IMR-90 (cell line): ENCODE data around the gene RNF2.

Source experiments
- BHLHE40 ChIP-seq: fragments of 150-350 bp; IDR thresholded peaks from 2 replicates; pipeline ENCODE4 v1.6.1; 2016; ENCODE audit warnings: mild to moderate bottlenecking, low read depth, low read length
- CEBPB ChIP-seq: IDR thresholded peaks from 2 replicates; pipeline ENCODE4 v1.6.1; 2012; ENCODE audit warnings: low read depth, low read length, improper control_type of control experiment
- CTCF ChIP-seq: conservative IDR thresholded peaks from 2 replicates; pipeline ENCODE4 v1.5.1; 2012; ENCODE audit warnings: mild to moderate bottlenecking, low read depth, low read length, improper control_type of control experiment
- MXI1 ChIP-seq: IDR thresholded peaks from 2 replicates; pipeline ENCODE4 v1.6.1; 2012; ENCODE audit warnings: low read depth, mild to moderate bottlenecking, low read length, moderate library complexity, borderline replicate concordance
- POLR2A ChIP-seq: IDR thresholded peaks from 2 replicates; pipeline ENCODE4 v1.6.1; 2012; ENCODE audit warnings: mild to moderate bottlenecking, low read depth, low read length
- RAD21 ChIP-seq: IDR thresholded peaks from 2 replicates; pipeline ENCODE4 v1.6.1; 2012; ENCODE audit warnings: low read length, improper control_type of control experiment
- RCOR1 ChIP-seq: IDR thresholded peaks from 2 replicates; pipeline ENCODE4 v1.6.1; 2012; ENCODE audit warnings: mild to moderate bottlenecking, low read length, improper control_type of control experiment; ENCODE audit not compliant: insufficient replicate concordance
- RFX5 ChIP-seq: IDR thresholded peaks from 2 replicates; pipeline ENCODE4 v1.8.0; 2012; ENCODE audit warnings: low read depth, mild to moderate bottlenecking, low read length, moderate library complexity
- USF2 ChIP-seq: fragments of 150-350 bp; IDR thresholded peaks from 2 replicates; pipeline ENCODE4 v1.6.1; 2017; ENCODE audit warnings: mild to moderate bottlenecking, antibody characterized with exemption, low read length, low read depth

- TF ChIP-seq RFX5 (no peak), POLR2A (no peak), CTCF (no peak), RCOR1 (no peak), USF2 (no peak), RAD21 (no peak), BHLHE40 (no peak), MXI1 (no peak), CEBPB (no peak)
Observed at GRCh38 chr1:185038813-185039376, 6.5 kb upstream of the RNF2 start.
